ENCODE measurements around the gene SPATA32. TPM values are rescaled to one million over a fixed set of nuclear protein-coding genes. Genes with fewer than 3 reads are reported as not detected.

SPATA32 gene
- total RNA-seq, 1 experiment from 2014 or later, result not detected

- no peak for DNase-seq (ENCODE audit: unreplicated experiment)
- ChIA-PET CTCF (interaction anchor here (0.7 to 1.0 kb wide), 3 partner anchors 11 to 31 kb away, joined by 3 to 4 read pairs (median 3); no protein-coding TSS in a partner anchor), POLR2A (interaction anchor here (0.6 to 1.6 kb wide), 5 partner anchors 10 to 152 kb away, joined by 3 to 4 read pairs (median 4); partner anchors contain the start of gene MAP3K14)
- Mint-ChIP-seq H3K27ac (ENCODE audit: low read depth, unreplicated experiment) (no peak overlapping the region), H3K36me3 (ENCODE audit: insufficient read depth, unreplicated experiment) (peaks cover 71% of the 10 kb centered on the region), H3K9me3 (ENCODE audit: unreplicated experiment) (no peaks in the 10 kb centered on the region), H3K4me3 (ENCODE audit: unreplicated experiment) (no peak overlapping the region), H3K4me1 (ENCODE audit: insufficient read depth, unreplicated experiment) (peaks cover 3% of the 10 kb centered on the region), H3K27me3 (ENCODE audit: insufficient read depth, unreplicated experiment) (no peaks in the 10 kb centered on the region)
- no peak for TF ChIP-seq CTCF (IDR thresholded peaks at IDR 0.05; ENCODE audit: unreplicated experiment)
- BruUV-seq (replicated peaks), result no TSS peak
- intact Hi-C loops (cut with micrococcal nuclease), result no loop called here
Measured at GRCh38 chr17:45287526-45288500, 25.9 kb upstream of the SPATA32 start.

GRCh38 chr17:45286286-45286685, 24.4 kb upstream of the SPATA32 start:
- intact Hi-C loops (cut with micrococcal nuclease), result no loop called here
- ChIA-PET POLR2A (no interaction called here), CTCF (interaction anchor here (0.6 to 1.4 kb wide), 3 partner anchors 9 to 99 kb away, joined by 3 to 4 read pairs (median 3); no protein-coding TSS in a partner anchor)
- no peak for DNase-seq (ENCODE audit: unreplicated experiment)
- Mint-ChIP-seq H3K9me3 (ENCODE audit: unreplicated experiment) (no peaks in the 10 kb centered on the region), H3K36me3 (ENCODE audit: insufficient read depth, unreplicated experiment) (peaks cover 86% of the 10 kb centered on the region), H3K27me3 (ENCODE audit: insufficient read depth, unreplicated experiment) (no peaks in the 10 kb centered on the region), H3K4me3 (ENCODE audit: unreplicated experiment) (no peak overlapping the region), H3K27ac (ENCODE audit: low read depth, unreplicated experiment) (no peak overlapping the region), H3K4me1 (ENCODE audit: insufficient read depth, unreplicated experiment) (no peaks in the 10 kb centered on the region)
- no TSS peak for BruUV-seq (replicated peaks)
- no peak for TF ChIP-seq CTCF (IDR thresholded peaks at IDR 0.05; ENCODE audit: unreplicated experiment)

- ChIA-PET CTCF (interaction anchor here (0.6 to 16.2 kb wide), 4 partner anchors 9 to 406 kb away, joined by 3 to 229 read pairs (median 3); no protein-coding TSS in a partner anchor), POLR2A (interaction anchor here (0.7 to 2.5 kb wide), 4 partner anchors 10 to 98 kb away, joined by 3 to 9 read pairs (median 4); partner anchors contain the start of gene MAP3K14)
- intact Hi-C loops (cut with micrococcal nuclease), result no loop called here
- Mint-ChIP-seq H3K27me3 (ENCODE audit: insufficient read depth, unreplicated experiment) (no peaks in the 10 kb centered on the region), H3K4me1 (ENCODE audit: insufficient read depth, unreplicated experiment) (no peaks in the 10 kb centered on the region), H3K27ac (ENCODE audit: low read depth, unreplicated experiment) (peak overlapping the region; percentile 69), H3K4me3 (ENCODE audit: unreplicated experiment) (no peak overlapping the region), H3K36me3 (ENCODE audit: insufficient read depth, unreplicated experiment) (peaks cover 92% of the 10 kb centered on the region), H3K9me3 (ENCODE audit: unreplicated experiment) (no peaks in the 10 kb centered on the region)
- no TSS peak for BruUV-seq (replicated peaks)
- no peak for DNase-seq (ENCODE audit: unreplicated experiment)
- no peak for TF ChIP-seq CTCF (IDR thresholded peaks at IDR 0.05; ENCODE audit: unreplicated experiment)
Measured at GRCh38 chr17:45284176-45285140, 22.6 kb upstream of the SPATA32 start.

Data from MCF 10A (cell line).